Measurements from ENCODE around the gene BMS1. TPM values are rescaled to one million over a fixed set of nuclear protein-coding genes. Genes with fewer than 3 reads are reported as not detected.
"Not testable (repeated sequence)": the region's sequence is repeated elsewhere in the genome, so short reads cannot be mapped to it uniquely, and the experiment has no call there.

Gene BMS1
- total RNA-seq, 1 donor from 2014 or later: 23.2 TPM

DNA sequence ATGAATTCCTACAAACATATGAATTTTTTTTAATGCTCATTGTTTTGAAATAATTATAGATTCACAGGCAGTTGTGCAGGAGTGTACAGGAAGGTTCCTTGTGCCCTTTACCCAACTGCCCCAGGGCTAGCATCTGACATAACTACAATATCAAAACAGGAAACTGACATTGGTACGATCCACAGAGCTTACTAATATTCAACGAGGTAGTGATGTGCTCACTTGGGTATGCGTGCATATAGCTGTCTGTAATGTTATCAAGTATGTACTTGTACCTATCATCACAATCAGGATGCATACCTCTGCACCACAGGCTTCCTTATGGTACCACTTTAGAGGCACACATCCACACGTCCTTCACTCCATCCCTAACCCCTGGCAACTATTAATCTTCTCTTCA is 68.3 kb downstream of the BMS1 start:
- TF ChIP-seq CTCF (IDR thresholded peaks at IDR 0.05; ENCODE audit: insufficient read depth, low read length, poor library complexity, severe bottlenecking): no peak
- H3K36me3 ChIP-seq (ENCODE audit: control insufficient read depth, insufficient read depth, low read length): no peaks in the 10 kb centered on the region
- no peaks in the 10 kb centered on the region for H3K27me3 ChIP-seq (ENCODE audit: control insufficient read depth, insufficient read depth, low read length)
- no peak overlapping the region for H3K4me3 ChIP-seq (ENCODE audit: low read depth, low read length)
- no peak for DNase-seq (ENCODE audit: low read depth)

DNA sequence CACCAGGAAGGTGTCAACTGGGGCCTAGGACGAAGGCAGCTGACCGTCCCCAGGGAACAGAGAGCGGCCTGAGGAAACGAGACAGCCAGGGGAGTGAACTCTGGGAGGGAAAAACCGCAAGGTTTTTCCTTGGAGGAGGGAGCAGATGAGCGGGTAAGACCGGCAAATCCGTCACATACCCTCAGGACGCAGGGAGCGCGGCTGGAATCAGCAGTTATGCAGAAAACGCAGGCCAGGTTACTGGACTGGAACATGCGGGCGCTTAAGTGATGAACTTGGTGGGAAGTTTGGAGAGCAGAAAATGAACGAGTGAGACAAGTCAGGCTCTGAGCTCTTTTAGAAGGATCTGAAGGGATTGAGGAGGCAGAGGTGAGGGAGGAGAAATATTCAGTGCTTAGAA is 76.7 kb downstream of the BMS1 start:
- Histone ChIP-seq H3K4me3 (ENCODE audit: low read depth, low read length) (no peak overlapping the region), H3K36me3 (ENCODE audit: control insufficient read depth, insufficient read depth, low read length) (no peaks in the 10 kb centered on the region), H3K27me3 (ENCODE audit: control insufficient read depth, insufficient read depth, low read length) (peaks cover 12% of the 10 kb centered on the region)
- DNase-seq (ENCODE audit: low read depth): no peak
- no peak for TF ChIP-seq CTCF (IDR thresholded peaks at IDR 0.05; ENCODE audit: insufficient read depth, low read length, poor library complexity, severe bottlenecking)

DNA sequence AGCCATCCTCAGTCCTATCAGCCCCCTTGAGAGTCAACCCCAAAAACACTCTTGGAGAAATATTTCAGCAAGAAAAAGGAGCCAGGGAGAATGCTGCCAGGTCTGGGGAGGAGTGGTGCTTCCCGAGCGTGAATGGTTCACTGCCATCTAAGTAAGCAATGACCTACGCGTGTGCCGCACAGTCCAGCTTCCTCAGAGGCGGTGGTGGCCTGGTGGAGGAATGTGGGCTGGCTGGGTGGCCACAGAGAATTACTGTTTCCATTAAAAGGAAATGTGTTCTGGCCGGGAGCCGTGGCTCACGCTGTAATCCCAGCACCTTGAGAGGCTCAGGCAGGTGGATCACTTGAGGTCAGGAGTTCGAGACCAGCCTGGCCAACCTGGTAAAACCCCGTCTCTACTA is 77.4 kb downstream of the BMS1 start:
- H3K27me3 ChIP-seq (ENCODE audit: control insufficient read depth, insufficient read depth, low read length): peaks cover 18% of the 10 kb centered on the region
- not testable (repeated sequence) for H3K36me3 ChIP-seq (ENCODE audit: control insufficient read depth, insufficient read depth, low read length); H3K4me3 ChIP-seq (ENCODE audit: low read depth, low read length); DNase-seq (ENCODE audit: low read depth)

- H3K27me3 ChIP-seq (ENCODE audit: control insufficient read depth, insufficient read depth, low read length): peaks cover 35% of the 10 kb centered on the region
- not testable (repeated sequence) for H3K36me3 ChIP-seq (ENCODE audit: control insufficient read depth, insufficient read depth, low read length); DNase-seq (ENCODE audit: low read depth); H3K4me3 ChIP-seq (ENCODE audit: low read depth, low read length)
Measured at GRCh38 chr10:42862801-42863200, 80.2 kb downstream of the BMS1 start.

DNA sequence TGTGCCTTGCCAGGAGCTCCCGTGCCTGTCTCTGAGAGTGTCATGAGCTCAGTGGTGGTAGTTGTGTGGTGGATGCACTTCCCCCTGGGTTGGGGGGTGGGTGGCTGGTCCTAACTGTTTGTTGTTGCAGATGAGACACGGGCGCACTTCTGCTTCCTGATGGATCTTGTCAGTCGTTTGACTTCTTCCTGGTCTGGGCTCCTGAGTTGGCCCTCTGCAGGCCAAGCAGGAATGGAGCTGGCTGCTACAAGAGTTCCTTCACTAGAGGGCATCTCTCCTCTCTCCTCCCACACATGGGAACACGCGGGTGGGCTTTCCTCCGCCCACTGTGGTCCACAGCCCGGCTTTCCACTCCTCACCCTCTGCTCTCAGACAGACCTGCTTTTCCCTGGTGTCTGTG is 82.0 kb downstream of the BMS1 start:
- peaks cover 29% of the 10 kb centered on the region for H3K27me3 ChIP-seq (ENCODE audit: control insufficient read depth, insufficient read depth, low read length)
- no peak for DNase-seq (ENCODE audit: low read depth)
- TF ChIP-seq CTCF (IDR thresholded peaks at IDR 0.05; ENCODE audit: insufficient read depth, low read length, poor library complexity, severe bottlenecking): peak; percentile 29

DNA sequence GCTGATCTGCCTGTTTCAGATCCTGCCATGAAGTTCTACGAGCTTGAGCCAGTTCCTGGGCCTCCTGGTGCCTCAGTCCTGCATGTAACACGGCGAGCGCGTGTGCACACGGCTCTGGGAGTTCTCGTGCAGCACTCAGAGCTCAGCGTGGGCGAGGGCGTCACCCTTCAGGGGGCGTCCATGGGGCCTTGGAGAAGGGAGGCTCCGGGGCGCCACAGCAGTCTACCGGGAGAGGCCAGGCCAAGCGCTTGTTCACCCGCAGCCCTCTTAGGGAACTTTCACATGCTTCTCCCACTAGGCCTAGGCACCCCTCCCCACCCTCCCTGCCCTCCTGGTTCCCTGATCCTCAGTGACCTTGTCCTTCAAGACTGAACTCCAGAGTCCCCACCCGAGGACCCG is 83.1 kb downstream of the BMS1 start:
- H3K27me3 ChIP-seq (ENCODE audit: control insufficient read depth, insufficient read depth, low read length): peaks cover 29% of the 10 kb centered on the region
- no peaks in the 10 kb centered on the region for H3K36me3 ChIP-seq (ENCODE audit: control insufficient read depth, insufficient read depth, low read length)
- no peak for TF ChIP-seq CTCF (IDR thresholded peaks at IDR 0.05; ENCODE audit: insufficient read depth, low read length, poor library complexity, severe bottlenecking)
- no peak for DNase-seq (ENCODE audit: low read depth)
- H3K4me3 ChIP-seq (ENCODE audit: low read depth, low read length): no peak overlapping the region

More for the DNA sequence above, 82.0 kb downstream of the BMS1 start:
- Histone ChIP-seq H3K36me3 (ENCODE audit: control insufficient read depth, insufficient read depth, low read length) (no peaks in the 10 kb centered on the region), H3K4me3 (ENCODE audit: low read depth, low read length) (no peak overlapping the region)

DNA sequence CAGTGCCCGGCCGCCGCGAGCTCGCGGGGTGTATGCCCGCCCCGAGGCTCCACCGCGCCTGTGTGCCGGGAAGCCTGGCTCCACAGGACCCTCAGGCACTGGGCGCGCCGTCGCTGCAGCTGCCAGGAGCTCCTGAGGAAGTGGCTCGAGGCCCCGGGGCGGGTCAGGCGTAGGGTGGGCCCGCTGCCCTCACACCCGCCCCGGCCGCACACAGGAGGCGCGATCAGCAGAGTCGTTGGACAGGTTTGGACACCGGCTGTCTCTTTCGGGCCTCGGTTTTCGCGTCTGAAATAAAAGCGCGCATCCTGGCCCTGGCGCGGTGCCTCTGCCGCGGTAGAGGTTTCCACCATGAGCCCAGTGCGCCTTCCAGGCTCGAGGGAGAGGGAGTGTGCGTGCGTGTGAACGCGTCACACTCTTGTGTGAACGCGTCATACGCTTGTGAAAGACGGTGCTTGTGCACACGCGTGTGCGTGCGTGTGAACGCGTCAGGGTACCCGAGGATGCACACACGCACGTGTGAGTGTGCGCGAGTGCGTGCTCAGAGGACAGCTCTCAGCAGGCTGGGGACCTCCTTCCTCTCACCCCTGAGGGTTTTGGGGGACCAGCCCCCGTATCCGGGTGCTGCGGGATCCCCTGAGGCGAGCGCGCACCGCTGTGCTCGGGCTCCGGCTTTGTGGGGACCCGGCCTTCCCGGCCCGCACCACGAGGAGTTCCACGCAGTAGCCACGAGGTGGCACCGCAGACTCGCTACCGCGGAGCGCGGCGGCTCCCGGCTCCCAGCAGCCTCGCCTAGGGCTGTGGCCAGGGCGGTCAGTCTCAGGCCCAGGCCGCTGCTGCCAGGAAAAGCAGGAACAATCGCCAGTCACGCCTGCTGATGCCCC is 83.8 kb downstream of the BMS1 start:
- peak; percentile 7 for DNase-seq (ENCODE audit: low read depth)
- TF ChIP-seq CTCF (IDR thresholded peaks at IDR 0.05; ENCODE audit: insufficient read depth, low read length, poor library complexity, severe bottlenecking): peak; percentile 71
- no peak overlapping the region for H3K4me3 ChIP-seq (ENCODE audit: low read depth, low read length)

More for the DNA sequence above, 83.8 kb downstream of the BMS1 start:
- H3K36me3 ChIP-seq (ENCODE audit: control insufficient read depth, insufficient read depth, low read length): no peaks in the 10 kb centered on the region
- H3K27me3 ChIP-seq (ENCODE audit: control insufficient read depth, insufficient read depth, low read length): peaks cover 28% of the 10 kb centered on the region
